Erythroblast (primary cell): ENCODE data around the gene PTPRM.

Source experiments
- DNase-seq, 2 experiments: peaks; one replicate each; lab custom pipeline; 2025; lab: John Stamatoyannopoulos, UW
- GATA1 ChIP-seq: IDR thresholded peaks from 2 replicates; pipeline ENCODE4 v1.6.1; 2011; ENCODE audit warnings: low read depth, mild to moderate bottlenecking, control low read depth, low read length, moderate library complexity
- POLR2A ChIP-seq: IDR thresholded peaks from 2 replicates; pipeline ENCODE4 v1.6.1; 2011; ENCODE audit warnings: mild to moderate bottlenecking, low read length

The PTPRM gene

DNA sequence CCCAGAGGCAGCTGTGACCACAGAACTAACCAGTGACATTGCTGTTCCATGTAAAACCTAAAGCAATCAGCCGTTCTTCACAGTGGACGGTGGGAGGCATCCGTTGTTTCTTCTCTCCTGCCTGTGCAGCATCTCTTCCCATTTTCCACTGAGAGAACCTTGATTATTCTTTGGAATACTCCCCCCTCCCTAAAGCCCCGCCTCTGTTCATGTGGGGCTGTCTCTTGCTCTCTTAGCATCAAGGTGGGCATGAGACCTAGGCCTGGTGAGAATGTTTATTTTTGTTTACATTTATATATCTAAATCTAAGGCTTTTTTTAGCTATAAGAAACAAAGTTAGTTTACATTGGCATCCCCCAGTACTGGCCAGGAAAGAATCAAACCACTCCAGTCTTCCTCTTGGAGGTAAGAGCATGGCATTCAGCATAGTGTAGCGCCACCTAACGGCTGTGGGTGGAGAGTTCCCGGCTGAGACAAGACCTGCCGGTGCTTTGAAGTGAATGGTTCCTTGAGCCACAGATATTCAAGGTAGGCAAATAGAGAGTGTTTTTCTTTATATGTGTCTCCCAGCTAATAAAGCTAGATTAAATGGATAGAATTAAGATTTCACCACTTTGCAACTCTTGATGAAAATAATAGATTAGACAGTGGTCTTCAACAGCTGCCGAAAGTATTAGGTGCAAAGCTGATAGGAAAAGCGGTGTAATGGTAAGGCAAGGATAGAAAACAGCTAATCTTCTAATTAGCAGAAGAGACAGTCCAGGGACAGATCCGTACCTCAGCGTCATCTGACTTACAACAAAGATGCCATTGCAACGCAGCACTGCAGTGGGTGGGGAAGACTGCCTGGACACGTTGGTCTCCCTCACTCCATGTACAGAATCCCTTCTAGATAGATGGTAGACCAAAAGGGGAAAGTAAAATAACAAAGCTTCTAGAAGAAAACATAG is 822.5 kb downstream of the PTPRM start:
- TF ChIP-seq POLR2A (no peak), GATA1 (no peak)
- peak; percentile 59 to 76 for DNase-seq

DNA sequence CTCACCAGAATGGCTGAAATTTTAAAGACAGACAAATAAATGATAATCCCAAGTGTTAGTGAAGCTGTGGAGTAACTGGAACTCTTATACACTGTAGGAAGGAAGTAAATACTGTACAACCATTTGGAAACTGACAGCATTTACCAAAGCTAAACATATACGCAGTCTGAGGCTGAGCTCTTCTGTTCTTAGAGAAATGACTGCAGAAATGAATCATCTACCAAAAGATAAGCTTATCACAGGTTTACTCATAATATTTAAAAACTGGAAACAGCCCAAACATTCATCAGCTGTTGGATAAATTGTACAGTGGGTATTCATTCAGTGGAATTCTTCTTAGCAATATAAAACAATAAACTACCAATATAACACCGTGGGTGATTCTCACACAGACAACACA is 824.0 kb downstream of the PTPRM start:
- TF ChIP-seq POLR2A (no peak), GATA1 (no peak)
- DNase-seq, result no peak

DNA sequence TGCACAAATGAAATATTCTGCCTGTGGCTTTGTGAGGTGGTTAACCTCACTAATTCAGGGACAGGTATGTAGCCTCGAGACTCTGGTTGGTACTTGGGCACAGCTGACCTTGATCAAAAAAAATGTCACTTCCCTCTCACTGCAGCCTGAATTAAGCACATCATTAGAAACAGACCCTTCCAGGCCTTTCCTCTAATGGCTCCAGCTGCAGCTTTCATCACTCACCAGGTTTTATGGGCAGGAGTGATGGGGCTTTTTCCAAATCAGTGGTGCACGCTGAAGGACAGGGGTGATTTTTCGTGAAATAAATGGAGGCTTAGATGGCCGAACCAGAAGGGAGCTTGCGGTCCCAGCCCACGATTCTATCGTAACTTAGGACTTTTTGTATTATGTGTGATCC is 829.1 kb downstream of the PTPRM start:
- TF ChIP-seq POLR2A (no peak), GATA1 (no peak)
- no peak for DNase-seq

DNA sequence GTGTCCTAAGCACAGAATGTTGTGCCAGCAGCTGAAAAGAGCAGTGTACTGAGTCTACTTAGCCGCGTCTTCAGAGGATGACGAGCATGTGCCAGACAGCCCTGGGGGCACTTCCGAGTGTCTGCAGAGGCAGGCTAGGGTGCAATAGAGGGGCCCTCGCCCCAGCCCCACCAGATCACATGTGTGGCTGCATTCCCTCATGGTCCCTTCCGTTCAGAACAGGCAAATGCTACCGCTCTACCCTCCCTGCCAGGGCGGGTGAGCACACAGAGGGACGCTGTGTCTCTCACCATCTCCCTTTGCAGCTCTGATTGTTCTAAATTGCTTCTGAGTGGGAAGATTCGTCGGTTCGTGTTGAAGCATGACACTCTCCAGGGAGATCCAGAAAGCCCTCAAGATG is 829.9 kb downstream of the PTPRM start:
- no peak for DNase-seq
- TF ChIP-seq GATA1, result no peak
- no peak for TF ChIP-seq POLR2A

DNA sequence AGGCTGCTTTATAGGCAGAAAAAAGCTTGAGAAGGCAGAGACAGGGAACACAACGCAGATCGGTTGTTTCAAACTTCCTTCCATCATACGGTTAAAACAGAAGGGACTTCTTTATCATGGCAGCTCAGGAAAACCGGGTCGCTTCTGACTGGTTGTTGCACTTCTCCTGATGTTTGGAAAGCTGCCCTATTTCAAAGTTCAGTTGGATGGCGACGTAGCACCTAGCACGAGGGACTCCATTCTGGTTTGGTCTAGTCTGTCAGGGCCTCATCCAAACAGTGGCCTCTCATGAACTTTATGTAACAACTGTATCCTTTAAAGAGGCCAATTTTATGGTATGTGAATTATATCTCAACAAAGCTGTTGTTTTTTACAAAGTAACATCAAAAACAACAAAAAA is 832.0 kb downstream of the PTPRM start:
- no peak for TF ChIP-seq POLR2A
- TF ChIP-seq GATA1, result no peak
- DNase-seq, result no peak

DNA sequence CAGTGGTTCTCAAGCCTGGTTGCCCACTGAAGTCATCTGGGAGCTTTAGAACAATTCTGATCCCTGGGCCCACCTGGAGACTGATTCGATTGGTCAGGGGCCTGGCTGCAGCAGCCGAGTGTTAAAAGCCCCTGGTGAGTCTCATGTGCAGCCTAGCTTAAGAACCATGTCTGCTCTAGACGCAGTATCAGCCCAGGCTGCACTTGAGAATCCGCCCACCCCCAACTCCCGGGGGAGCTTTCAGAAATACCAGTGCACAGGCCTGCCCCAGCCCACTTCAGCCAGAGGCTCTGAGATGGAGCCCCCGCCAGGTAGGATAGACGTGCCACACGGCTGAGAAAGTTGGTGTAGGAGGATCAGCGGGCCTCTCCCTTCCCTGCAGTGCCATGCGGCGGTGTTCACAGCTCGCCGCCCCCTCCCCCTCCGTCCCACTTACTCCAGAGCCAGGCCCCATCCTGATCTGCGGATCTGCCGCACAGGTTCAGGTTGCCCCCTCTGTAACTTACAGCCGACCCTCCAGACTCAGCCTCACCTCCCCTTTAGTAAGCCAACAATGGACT is 833.2 kb downstream of the PTPRM start:
- DNase-seq, result no peak

DNA sequence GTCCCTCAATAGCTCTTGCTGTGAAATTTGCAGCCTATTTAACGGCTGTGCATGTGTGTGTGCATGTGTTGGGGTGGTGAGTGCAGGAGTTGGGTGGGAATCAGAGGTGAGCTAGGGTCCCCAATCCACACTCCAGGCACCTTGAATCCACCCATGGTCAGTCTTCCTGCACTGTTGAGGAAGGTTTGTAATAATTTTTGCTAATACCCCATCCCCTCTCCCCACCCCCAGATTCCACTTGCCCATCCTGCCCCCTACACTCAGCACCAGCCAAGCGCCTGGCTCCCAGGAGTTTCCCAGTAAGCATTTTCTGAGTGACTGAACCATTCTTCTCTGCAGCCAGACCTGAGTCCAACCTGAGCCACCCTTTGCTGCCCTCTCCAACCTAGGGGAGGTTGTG is 833.7 kb downstream of the PTPRM start:
- no peak for TF ChIP-seq GATA1
- TF ChIP-seq POLR2A, result no peak
- DNase-seq, result no peak

More for the DNA sequence above, 833.2 kb downstream of the PTPRM start:
- no peak for TF ChIP-seq GATA1

DNA sequence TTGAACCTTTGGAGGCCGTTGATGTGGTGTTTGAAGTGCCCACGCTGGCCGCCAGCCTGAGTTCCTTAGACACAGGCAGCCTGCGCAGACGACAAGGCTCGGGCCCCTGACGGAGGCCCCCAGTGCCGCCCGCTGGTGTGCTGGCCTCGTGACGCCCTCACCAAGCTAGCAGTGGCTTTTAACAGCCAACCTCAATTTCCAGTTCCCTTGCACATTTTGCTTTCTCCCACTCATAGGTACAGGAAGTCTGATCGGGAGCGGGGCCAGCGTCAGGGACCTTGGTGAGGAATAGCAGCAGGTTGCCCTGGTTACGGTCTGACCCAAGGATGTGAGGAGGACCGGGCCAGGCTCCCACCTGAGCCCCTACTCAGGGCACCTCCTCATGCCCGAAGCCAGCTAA is 834.5 kb downstream of the PTPRM start:
- DNase-seq, result no peak
- TF ChIP-seq GATA1 (no peak), POLR2A (no peak)

DNA sequence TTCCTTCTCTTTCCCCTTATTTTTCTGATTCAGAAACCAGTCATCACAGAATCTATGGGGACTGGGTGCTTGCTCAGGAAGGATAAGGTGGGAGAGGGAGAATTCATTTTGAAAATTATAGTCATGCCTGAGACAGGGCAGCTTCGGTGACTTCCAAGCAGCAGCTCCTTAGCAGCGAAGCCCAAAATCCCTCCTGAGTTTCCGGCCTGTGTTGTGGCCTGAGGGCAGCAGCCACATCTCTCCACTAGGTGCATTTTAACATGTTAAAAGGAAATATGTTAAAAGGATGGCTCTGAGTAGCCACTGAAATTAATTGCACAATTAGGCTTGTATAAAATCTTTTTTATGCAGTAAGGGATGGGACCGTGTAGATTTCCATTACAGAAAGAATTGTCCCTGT is 835.1 kb downstream of the PTPRM start:
- DNase-seq, result no peak
- TF ChIP-seq GATA1, result no peak
- TF ChIP-seq POLR2A, result no peak

DNA sequence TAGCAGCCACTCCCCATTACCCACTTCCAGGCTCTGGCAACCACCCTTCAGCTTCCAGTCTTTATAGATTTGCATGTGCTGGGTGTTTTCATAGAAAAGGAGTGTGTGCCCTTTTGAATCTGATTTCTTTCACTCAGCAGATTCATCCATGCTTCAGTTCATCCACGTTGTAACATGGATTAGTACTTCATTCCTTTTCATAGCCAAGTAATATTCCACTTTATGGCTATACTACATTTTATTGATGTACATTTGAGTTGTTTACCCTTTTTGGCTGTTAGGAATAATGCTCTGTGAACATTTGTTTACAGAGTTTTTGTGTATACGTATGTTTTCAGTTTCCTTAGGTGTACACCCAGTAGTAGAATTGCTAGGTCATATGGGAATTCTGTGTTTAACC is 836.6 kb downstream of the PTPRM start:
- DNase-seq, result no peak
- TF ChIP-seq GATA1 (no peak), POLR2A (no peak)

DNA sequence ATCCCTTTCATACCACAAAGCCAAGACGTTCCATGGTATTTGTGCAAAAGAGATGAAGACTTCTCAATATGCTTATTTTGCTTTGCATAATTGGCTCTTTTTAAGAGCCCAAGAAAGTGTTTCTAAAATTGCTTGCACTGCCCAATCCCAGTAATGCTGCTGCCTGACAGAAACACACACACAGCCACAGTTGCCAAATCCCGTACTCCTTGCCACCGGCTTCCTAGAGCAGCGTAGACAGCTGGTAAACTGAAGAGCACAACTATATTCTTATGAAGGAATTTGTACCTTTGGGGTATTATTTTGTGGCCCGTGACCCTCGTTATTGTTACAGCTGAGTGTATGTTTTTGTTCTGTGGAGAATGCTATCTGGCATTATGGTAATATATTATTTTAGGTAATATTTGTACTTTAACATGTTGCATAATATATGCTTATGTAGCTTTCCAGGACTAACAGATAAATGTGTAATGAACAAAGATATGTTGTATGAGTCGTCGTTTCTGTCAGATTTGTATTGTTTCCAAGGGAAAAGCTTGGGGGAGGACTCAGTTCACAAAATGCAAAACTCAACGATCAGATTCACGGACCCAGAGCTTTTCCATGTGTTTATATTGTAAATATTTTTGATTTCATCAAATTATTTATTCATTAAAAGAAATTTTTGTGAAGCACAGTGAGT is 839.2 kb downstream of the PTPRM start:
- DNase-seq, result no peak
- TF ChIP-seq POLR2A, result no peak
- no peak for TF ChIP-seq GATA1

DNA sequence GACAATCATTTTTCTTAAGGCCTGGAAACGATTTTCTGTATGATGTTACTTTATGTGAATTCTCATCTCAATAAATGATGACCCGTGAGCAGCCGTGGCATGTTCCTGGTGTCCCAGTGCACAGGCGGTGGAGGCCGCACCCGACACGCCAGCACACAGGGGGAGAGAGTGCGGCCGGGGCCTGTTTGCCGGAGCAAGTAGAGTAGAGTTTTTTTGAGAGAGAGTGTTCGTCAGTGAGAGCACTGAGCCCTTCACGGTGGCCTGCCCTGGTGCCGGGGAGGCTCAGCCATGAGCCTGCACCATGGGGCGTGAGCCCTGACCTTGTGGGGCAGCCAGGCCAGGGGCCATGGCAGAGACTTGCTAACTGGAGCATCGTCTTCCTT is 839.7 kb downstream of the PTPRM start:
- DNase-seq, result no peak

DNA sequence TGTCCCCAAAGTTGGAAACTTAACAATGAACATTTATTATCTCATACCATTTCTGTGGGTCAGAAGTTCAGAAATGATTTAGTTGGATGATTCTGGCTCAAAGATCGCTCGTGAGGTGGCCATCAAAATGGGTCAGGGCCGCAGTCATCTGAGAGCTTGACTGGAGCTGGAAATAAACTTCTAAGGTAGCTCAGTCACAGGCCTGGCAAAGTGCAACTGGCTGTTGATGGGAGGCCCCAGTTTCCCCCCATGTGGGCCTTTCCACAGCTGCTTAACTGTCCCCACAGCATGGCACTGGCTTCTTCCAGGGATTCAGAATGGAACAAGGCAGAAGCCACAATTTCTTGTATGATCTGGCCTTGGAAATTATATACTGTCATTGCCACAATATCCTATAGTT is 842.0 kb downstream of the PTPRM start:
- no peak for DNase-seq
- TF ChIP-seq GATA1 (no peak), POLR2A (no peak)

More for the DNA sequence above, 839.7 kb downstream of the PTPRM start:
- TF ChIP-seq POLR2A, result no peak

DNA sequence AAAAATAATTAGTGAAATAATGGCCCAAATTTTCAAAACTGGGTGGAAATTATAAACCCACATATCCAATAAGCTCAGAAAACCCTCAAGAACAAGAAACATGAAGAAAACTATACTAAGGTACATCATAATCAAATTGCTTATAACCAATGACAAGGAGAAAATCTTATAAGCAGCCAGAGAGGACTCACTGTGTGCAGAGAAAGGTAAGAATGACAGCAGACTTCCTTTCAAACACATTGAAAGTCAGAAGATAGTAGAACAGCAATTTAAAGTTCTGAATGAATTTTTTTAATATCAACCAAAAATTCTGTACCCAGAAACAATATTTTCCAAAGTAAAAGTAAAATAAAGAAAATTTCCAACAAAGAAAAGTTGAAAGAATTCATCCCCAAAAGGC is 844.4 kb downstream of the PTPRM start:
- no peak for DNase-seq
- TF ChIP-seq GATA1 (no peak), POLR2A (no peak)
